HEK293 (cell line): Measurements from ENCODE around the gene LGALS16.

Experiments used
- CTCF ChIA-PET: fragments of 350-600 bp; formaldehyde crosslinking; extraction: SDS; loops from one replicate; lab custom pipeline; 2021; ENCODE audit warnings: antibody characterized with exemption; lab: Yijun Ruan, JAX
- POLR2A ChIA-PET: fragments of 300-600 bp; formaldehyde crosslinking; extraction: SDS; loops from one replicate; lab custom pipeline; 2020; ENCODE audit warnings: antibody characterized with exemption, inconsistent platforms; lab: Yijun Ruan, JAX
- H3K27ac ChIP-seq: fragments of 200-500 bp; sonication (Bioruptor generic); 2 replicates; pipeline ENCODE4 v1.5.1; 2014; ENCODE audit warnings: low read depth, low read length, control low read depth, inconsistent platforms; ENCODE audit errors: extremely low read depth
- H3K36me3 ChIP-seq, 2 experiments: fragments of 200-500 bp in 1 of 2; sonication (Bioruptor generic) in 1 of 2; 1 replicate in 1 of 2; 2 replicates in 1 of 2; pipeline ENCODE4 v1.5.1; 2014 to 2017; ENCODE audit warnings: inconsistent platforms in 2 of 2, low read length in 2 of 2; ENCODE audit not compliant: control insufficient read depth in 2 of 2, insufficient read depth in 1 of 2
- H3K4me1 ChIP-seq: fragments of 200-500 bp; sonication (Bioruptor generic); 2 replicates; pipeline ENCODE4 v1.5.1; 2014; ENCODE audit warnings: mild to moderate bottlenecking, low read length, inconsistent platforms; ENCODE audit not compliant: control insufficient read depth, insufficient read depth
- H3K4me3 ChIP-seq: 2 replicates; pipeline ENCODE4 v1.5.1; 2011; ENCODE audit warnings: low read depth, mild to moderate bottlenecking, control low read depth, low read length, moderate library complexity
- H3K9me3 ChIP-seq: fragments of 200-500 bp; sonication (Bioruptor generic); 2 replicates; pipeline ENCODE4 v1.5.1; 2014; ENCODE audit warnings: low read depth, low read length, inconsistent platforms; ENCODE audit not compliant: control insufficient read depth, insufficient read depth
- GLIS1 ChIP-seq: fragments of 450-650 bp; formaldehyde crosslinking; IDR thresholded peaks from 2 replicates; pipeline ENCODE4 v1.5.1; 2016; ENCODE audit warnings: missing biosample characterization, missing genetic modification characterization
- HOXA7 ChIP-seq: sonication (generic); formaldehyde crosslinking; IDR thresholded peaks from 2 replicates; pipeline ENCODE4 v1.8.1; 2022; ENCODE audit warnings: missing genetic modification reagents, borderline replicate concordance
- KLF8 ChIP-seq: fragments of 450-650 bp; formaldehyde crosslinking; IDR thresholded peaks from 2 replicates; pipeline ENCODE4 v1.5.1; 2016; ENCODE audit warnings: missing biosample characterization, missing genetic modification characterization
- KLF9 ChIP-seq: fragments of 450-650 bp; formaldehyde crosslinking; IDR thresholded peaks from 2 replicates; pipeline ENCODE4 v1.5.1; 2016; ENCODE audit warnings: missing biosample characterization, missing genetic modification characterization, low read depth
- OVOL3 ChIP-seq: fragments of 450-650 bp; formaldehyde crosslinking; IDR thresholded peaks from 2 replicates; pipeline ENCODE4 v1.5.1; 2016; ENCODE audit warnings: missing biosample characterization, missing genetic modification characterization
- PRDM6 ChIP-seq: fragments of 450-650 bp; formaldehyde crosslinking; IDR thresholded peaks from 2 replicates; pipeline ENCODE4 v1.5.1; 2017; ENCODE audit warnings: missing biosample characterization, missing genetic modification characterization
- REPIN1 ChIP-seq: fragments of 450-650 bp; formaldehyde crosslinking; IDR thresholded peaks from 2 replicates; pipeline ENCODE4 v1.5.1; 2017; ENCODE audit warnings: missing biosample characterization, missing genetic modification characterization, low read depth
- SALL2 ChIP-seq: fragments of 450-650 bp; formaldehyde crosslinking; IDR thresholded peaks from 2 replicates; pipeline ENCODE4 v1.5.0; 2017; ENCODE audit warnings: missing biosample characterization, mild to moderate bottlenecking, missing genetic modification characterization, borderline replicate concordance
- ZBTB11 ChIP-seq: fragments of 450-650 bp; formaldehyde crosslinking; conservative IDR thresholded peaks from 2 replicates; pipeline ENCODE4 v1.5.1; 2016; ENCODE audit warnings: low read depth, missing biosample characterization, missing genetic modification characterization
- ZFP41 ChIP-seq: fragments of 450-650 bp; formaldehyde crosslinking; IDR thresholded peaks from 2 replicates; pipeline ENCODE4 v1.5.1; 2016; ENCODE audit warnings: missing biosample characterization, missing genetic modification characterization, borderline replicate concordance
- ZFP69B ChIP-seq: fragments of 450-650 bp; formaldehyde crosslinking; IDR thresholded peaks from 2 replicates; pipeline ENCODE4 v1.5.1; 2016; ENCODE audit warnings: missing biosample characterization, missing genetic modification characterization
- ZNF133 ChIP-seq: fragments of 450-650 bp; formaldehyde crosslinking; IDR thresholded peaks from 2 replicates; pipeline ENCODE4 v1.5.1; 2016; ENCODE audit warnings: missing biosample characterization, missing genetic modification characterization
- ZNF223 ChIP-seq: fragments of 450-650 bp; formaldehyde crosslinking; IDR thresholded peaks from 2 replicates; pipeline ENCODE4 v1.5.1; 2016; ENCODE audit warnings: missing biosample characterization, missing genetic modification characterization
- ZNF37A ChIP-seq: fragments of 450-650 bp; IDR thresholded peaks from 2 replicates; pipeline ENCODE4 v1.5.1; 2018; ENCODE audit warnings: missing biosample characterization, missing genetic modification characterization
- ZNF394 ChIP-seq: fragments of 450-650 bp; formaldehyde crosslinking; IDR thresholded peaks from 2 replicates; pipeline ENCODE4 v1.5.1; 2016; ENCODE audit warnings: missing biosample characterization, missing genetic modification characterization, mild to moderate bottlenecking, moderate library complexity, borderline replicate concordance
- ZNF426 ChIP-seq: fragments of 450-650 bp; formaldehyde crosslinking; IDR thresholded peaks from 2 replicates; pipeline ENCODE4 v1.5.1; 2017; ENCODE audit warnings: missing biosample characterization, missing genetic modification characterization, mild to moderate bottlenecking, inconsistent platforms, moderate library complexity
- ZNF560 ChIP-seq: fragments of 450-650 bp; formaldehyde crosslinking; IDR thresholded peaks from 2 replicates; pipeline ENCODE4 v1.5.1; 2017; ENCODE audit warnings: missing biosample characterization, missing genetic modification characterization, borderline replicate concordance
- ZNF580 ChIP-seq: fragments of 450-650 bp; formaldehyde crosslinking; IDR thresholded peaks from 2 replicates; pipeline ENCODE4 v1.5.1; 2016; ENCODE audit warnings: missing biosample characterization, missing genetic modification characterization
- ZNF596 ChIP-seq: fragments of 450-650 bp; IDR thresholded peaks from 2 replicates; pipeline ENCODE4 v1.5.0; 2018; ENCODE audit warnings: missing biosample characterization, mild to moderate bottlenecking, missing genetic modification characterization, moderate library complexity
- ZNF621 ChIP-seq: fragments of 450-650 bp; formaldehyde crosslinking; IDR thresholded peaks from 2 replicates; pipeline ENCODE4 v1.5.1; 2017; ENCODE audit warnings: missing biosample characterization, missing genetic modification characterization
- ZNF692 ChIP-seq: fragments of 450-650 bp; formaldehyde crosslinking; IDR thresholded peaks from 2 replicates; pipeline ENCODE4 v1.5.1; 2016; ENCODE audit warnings: missing biosample characterization, missing genetic modification characterization
- ZNF704 ChIP-seq: fragments of 450-650 bp; formaldehyde crosslinking; IDR thresholded peaks from 2 replicates; pipeline ENCODE4 v1.5.1; 2016; ENCODE audit warnings: missing biosample characterization, missing genetic modification characterization
- ZSCAN23 ChIP-seq: fragments of 450-650 bp; formaldehyde crosslinking; IDR thresholded peaks from 2 replicates; pipeline ENCODE4 v1.5.1; 2016; ENCODE audit warnings: missing biosample characterization, missing genetic modification characterization

Gene LGALS16

GRCh38 chr19:39637891-39638290, 17.8 kb upstream of the LGALS16 start (continued):
- TF ChIP-seq ZNF692 (tag by site-specific recombination) (no peak), ZNF704 (tag by site-specific recombination) (no peak), ZNF596 (tag by site-specific recombination) (no peak), ZNF560 (no peak), ZSCAN23 (tag by site-specific recombination) (no peak), ZBTB11 (tag by site-specific recombination) (no peak), ZNF621 (no peak), ZNF394 (no peak), OVOL3 (tag by site-specific recombination) (no peak)
- TF ChIP-seq, all 188 proteins: peak for 0

- Histone ChIP-seq H3K36me3 (no peaks in the 10 kb centered on the region), H3K27ac (no peak overlapping the region), H3K4me1 (no peaks in the 10 kb centered on the region), H3K4me3 (no peak overlapping the region), H3K9me3 (peaks cover 9% of the 10 kb centered on the region)
- ChIA-PET CTCF (no interaction called here), POLR2A (no interaction called here)
- TF ChIP-seq ZNF704 (tag by site-specific recombination) (no peak), SALL2 (tag by site-specific recombination) (no peak), ZFP69B (no peak), REPIN1 (tag by site-specific recombination) (no peak), GLIS1 (peak; percentile 56)
- TF ChIP-seq, all 188 proteins: peak for 1
These were observed 13.9 kb upstream of the LGALS16 start for GRCh38 chr19:39641773-39642172.

- ChIA-PET CTCF (no interaction called here), POLR2A (no interaction called here)
- no peak overlapping the region for H3K4me3 ChIP-seq
- no peaks in the 10 kb centered on the region for H3K4me1 ChIP-seq
- H3K9me3 ChIP-seq, result peaks cover 9% of the 10 kb centered on the region
- no peaks in the 10 kb centered on the region for H3K36me3 ChIP-seq
- H3K27ac ChIP-seq, result no peak overlapping the region
- no peak for TF ChIP-seq ZNF580
- TF ChIP-seq ZNF223 (tag by site-specific recombination), result no peak
- no peak for TF ChIP-seq ZNF37A (tag by site-specific recombination)
- no peak for TF ChIP-seq KLF8 (tag by site-specific recombination)
- TF ChIP-seq KLF9, result no peak
- no peak for TF ChIP-seq HOXA7 (CRISPR knock-in tag)
- TF ChIP-seq PRDM6, result no peak
- no peak for TF ChIP-seq ZFP41
- no peak for TF ChIP-seq GLIS1
- TF ChIP-seq ZNF133, result no peak
- no peak for TF ChIP-seq ZNF426 (tag by site-specific recombination)
These were observed 12.1 kb upstream of the LGALS16 start for GRCh38 chr19:39643591-39643990.
